ENCODE results near the gene IDUA. TPM values are rescaled to one million over a fixed set of nuclear protein-coding genes. Genes with fewer than 3 reads are reported as not detected.
A peak's percentile ranks its signal among the peaks of the same experiment; 100 is the strongest.

IDUA gene
- total RNA-seq, 1 donor from 2014 or later = 2.6 TPM

DNA sequence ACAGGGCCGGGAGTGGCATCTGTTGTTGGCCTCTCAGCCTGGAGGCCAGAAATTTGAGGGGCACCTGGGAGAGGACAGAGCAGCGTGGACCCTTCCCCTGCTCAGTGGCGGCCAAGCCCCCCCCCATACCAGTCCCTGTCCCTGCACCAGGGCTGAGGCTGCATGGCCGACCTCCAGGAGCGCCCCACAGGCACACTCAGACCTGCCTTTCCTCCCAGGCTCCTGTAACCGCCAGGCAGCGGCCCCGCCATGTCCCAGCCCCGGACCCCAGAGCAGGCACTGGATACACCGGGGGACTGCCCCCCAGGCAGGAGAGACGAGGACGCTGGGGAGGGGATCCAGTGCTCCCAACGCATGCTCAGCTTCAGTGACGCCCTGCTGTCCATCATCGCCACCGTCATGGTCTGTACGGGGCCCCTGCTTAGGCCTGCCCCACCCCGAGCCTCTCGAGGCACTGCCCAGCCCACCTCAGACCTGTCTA is 39.3 kb upstream of the IDUA start:
- H3K27me3 ChIP-seq (ENCODE audit: control insufficient read depth, insufficient read depth, low read length) = no peaks in the 10 kb centered on the region
- no peaks in the 10 kb centered on the region for H3K36me3 ChIP-seq (ENCODE audit: control insufficient read depth, insufficient read depth, low read length)
- DNase-seq (ENCODE audit: low read depth) (no peak), FAIRE-seq (no peak)
- TF ChIP-seq, protein P1, sequence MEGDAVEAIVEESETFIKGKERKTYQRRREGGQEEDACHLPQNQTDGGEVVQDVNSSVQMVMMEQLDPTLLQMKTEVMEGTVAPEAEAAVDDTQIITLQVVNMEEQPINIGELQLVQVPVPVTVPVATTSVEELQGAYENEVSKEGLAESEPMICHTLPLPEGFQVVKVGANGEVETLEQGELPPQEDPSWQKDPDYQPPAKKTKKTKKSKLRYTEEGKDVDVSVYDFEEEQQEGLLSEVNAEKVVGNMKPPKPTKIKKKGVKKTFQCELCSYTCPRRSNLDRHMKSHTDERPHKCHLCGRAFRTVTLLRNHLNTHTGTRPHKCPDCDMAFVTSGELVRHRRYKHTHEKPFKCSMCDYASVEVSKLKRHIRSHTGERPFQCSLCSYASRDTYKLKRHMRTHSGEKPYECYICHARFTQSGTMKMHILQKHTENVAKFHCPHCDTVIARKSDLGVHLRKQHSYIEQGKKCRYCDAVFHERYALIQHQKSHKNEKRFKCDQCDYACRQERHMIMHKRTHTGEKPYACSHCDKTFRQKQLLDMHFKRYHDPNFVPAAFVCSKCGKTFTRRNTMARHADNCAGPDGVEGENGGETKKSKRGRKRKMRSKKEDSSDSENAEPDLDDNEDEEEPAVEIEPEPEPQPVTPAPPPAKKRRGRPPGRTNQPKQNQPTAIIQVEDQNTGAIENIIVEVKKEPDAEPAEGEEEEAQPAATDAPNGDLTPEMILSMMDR (IDR thresholded peaks at IDR 0.05; ENCODE audit: insufficient read depth, low read length, severe bottlenecking) = no peak
- H3K4me3 ChIP-seq (ENCODE audit: low read depth, low read length) = no peak overlapping the region

DNA sequence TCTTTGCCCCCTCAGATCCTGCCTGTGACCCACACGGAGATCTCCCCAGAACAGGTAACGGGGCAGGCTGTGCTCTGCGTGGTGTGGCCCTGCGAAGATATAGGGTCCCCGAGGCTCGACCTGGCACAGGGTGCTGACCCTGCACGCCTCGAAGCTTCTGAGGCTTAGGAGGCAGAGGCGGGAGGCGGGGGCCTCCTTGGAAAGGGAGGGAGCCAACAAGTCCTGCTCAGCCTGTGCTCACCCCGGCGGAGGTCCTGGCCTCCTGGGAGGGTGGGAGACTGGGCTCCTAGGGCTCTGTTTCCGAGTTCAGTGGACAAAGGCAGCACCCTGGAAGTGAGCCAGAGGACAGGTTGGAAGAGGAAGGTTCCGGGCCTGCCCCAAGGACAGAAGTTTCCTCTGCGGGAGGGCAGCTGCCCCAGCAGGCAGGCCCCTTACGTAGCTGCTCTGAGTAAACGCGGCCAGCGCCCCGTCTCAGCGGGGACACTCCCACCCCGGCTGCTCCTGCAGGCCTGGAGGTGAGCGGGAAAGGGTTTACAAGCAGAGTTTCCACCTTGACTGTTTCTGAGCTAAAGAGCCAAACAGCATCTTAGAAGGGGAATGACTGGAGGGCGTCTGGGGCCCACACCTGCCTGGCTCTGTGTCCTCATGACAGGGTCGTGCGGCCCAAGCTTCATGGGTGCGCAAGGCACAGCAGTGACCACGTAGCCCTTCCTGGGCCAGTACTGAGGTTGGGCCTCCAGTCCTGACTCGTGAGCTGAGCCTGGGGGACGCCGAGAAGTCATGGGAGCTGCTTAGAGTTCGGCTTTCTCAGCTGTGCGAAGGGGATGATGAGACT is 38.5 kb upstream of the IDUA start:
- FAIRE-seq (no peak), DNase-seq (ENCODE audit: low read depth) (no peak)
- no peak overlapping the region for H3K4me3 ChIP-seq (ENCODE audit: low read depth, low read length)
- H3K27me3 ChIP-seq (ENCODE audit: control insufficient read depth, insufficient read depth, low read length) = no peaks in the 10 kb centered on the region
- H3K36me3 ChIP-seq (ENCODE audit: control insufficient read depth, insufficient read depth, low read length) = no peaks in the 10 kb centered on the region
- TF ChIP-seq, protein P1 (IDR thresholded peaks at IDR 0.05; ENCODE audit: insufficient read depth, low read length, severe bottlenecking) = no peak

DNA sequence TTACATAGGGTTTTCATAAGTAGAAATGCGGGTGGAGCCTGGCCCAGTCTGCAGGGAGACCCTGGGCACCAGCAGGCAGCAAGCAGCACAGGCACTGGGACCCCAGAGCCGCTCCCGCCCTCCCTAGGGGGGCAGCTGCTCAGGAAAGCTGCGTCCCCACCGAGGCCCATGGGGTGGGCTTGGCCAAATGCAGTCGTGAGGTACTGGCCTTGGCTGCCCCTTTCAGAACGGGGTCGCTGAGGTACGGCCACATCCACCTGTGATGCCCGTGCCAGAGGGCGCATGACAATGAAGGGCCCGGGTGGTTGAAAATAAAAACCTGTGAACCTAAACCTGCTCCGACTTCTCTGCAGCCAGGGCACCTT is 37.9 kb upstream of the IDUA start:
- DNase-seq (ENCODE audit: low read depth) (no peak), FAIRE-seq (no peak)
- Histone ChIP-seq H3K27me3 (ENCODE audit: control insufficient read depth, insufficient read depth, low read length) (no peaks in the 10 kb centered on the region), H3K36me3 (ENCODE audit: control insufficient read depth, insufficient read depth, low read length) (no peaks in the 10 kb centered on the region), H3K4me3 (ENCODE audit: low read depth, low read length) (no peak overlapping the region)
- TF ChIP-seq, protein P1 (IDR thresholded peaks at IDR 0.05; ENCODE audit: insufficient read depth, low read length, severe bottlenecking) = no peak

DNA sequence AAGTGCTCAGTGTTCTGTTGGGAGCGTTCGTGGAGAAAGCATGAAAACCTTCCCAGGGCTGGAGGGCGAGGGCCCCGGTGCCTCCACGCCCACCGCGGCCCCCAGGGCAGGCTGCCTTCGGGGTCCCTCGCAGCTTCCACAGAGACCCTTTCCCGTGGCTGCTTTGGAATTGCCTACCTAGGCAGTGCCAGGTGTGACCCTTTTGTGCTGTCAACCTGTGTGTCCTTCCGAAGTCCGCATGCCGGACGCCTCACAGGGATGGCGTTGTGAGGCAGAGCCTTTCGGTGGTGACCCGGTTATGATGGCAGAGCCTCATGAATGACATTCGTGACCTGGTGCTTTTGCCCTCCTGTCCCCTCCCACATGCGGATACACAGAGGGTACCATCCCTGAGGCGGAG is 37.2 kb upstream of the IDUA start:
- TF ChIP-seq, protein P1 (IDR thresholded peaks at IDR 0.05; ENCODE audit: insufficient read depth, low read length, severe bottlenecking) = no peak
- DNase-seq (ENCODE audit: low read depth) (no peak), FAIRE-seq (no peak)

DNA sequence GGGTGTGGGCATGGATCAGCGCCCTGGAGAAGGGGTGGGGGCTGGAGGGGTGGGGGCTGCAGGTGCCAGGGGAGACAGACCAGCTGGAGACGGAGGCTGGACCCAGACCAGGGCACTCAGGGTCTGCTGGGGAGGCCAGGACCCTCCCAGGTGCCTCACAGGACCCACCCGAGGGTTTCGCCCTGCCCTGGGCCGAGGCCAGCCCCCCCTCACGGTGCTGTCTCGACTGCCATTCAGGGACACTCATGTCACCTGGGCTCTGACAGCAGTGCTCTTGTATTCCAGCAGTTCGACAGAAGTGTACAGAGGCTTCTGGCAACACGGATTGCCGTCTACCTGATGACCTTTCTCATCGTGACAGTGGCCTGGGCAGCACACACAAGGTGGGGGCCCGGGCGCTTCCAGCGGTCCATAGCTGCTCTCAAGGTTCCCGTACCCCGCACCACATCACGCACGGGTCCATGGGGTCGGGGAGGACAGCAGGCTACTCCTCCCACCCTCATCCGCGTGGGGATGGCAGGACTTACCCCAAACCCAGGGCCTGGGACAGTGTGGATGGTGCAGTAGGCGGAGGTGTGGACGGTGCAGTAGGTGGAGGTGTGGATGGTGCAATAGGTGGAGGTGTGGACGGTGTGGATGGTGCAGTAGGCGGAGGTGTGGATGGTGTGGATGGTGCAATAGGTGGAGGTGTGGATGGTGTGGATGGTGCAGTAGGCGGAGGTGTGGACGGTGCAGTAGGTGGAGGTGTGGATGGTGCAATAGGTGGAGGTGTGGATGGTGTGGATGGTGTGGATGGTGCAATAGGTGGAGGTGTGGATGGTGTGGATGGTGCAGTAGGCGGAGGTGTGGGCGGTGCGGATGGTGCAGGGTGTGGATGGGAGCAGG is 36.5 kb upstream of the IDUA start:
- TF ChIP-seq, protein P1 (IDR thresholded peaks at IDR 0.05; ENCODE audit: insufficient read depth, low read length, severe bottlenecking) = no peak
- Histone ChIP-seq H3K4me3 (ENCODE audit: low read depth, low read length) (no peak overlapping the region), H3K36me3 (ENCODE audit: control insufficient read depth, insufficient read depth, low read length) (no peaks in the 10 kb centered on the region), H3K27me3 (ENCODE audit: control insufficient read depth, insufficient read depth, low read length) (no peaks in the 10 kb centered on the region)
- FAIRE-seq (peak; percentile 98), DNase-seq (ENCODE audit: low read depth) (no peak)

More for the DNA sequence above, 37.2 kb upstream of the IDUA start:
- no peaks in the 10 kb centered on the region for H3K27me3 ChIP-seq (ENCODE audit: control insufficient read depth, insufficient read depth, low read length)
- H3K36me3 ChIP-seq (ENCODE audit: control insufficient read depth, insufficient read depth, low read length) = no peaks in the 10 kb centered on the region
- H3K4me3 ChIP-seq (ENCODE audit: low read depth, low read length) = no peak overlapping the region

Measured in bronchial epithelial cell (primary cell).